VCaP (cell line): Measurements from ENCODE around the gene AGBL1.

Source experiments
- H3K27ac ChIP-seq: fragments of 450-650 bp; 2 replicates; pipeline ENCODE4 v1.5.1; 2017
- CTCF ChIP-seq: fragments of 450-650 bp; conservative IDR thresholded peaks from 2 replicates; pipeline ENCODE4 v1.5.1; 2017; ENCODE audit warnings: mild to moderate bottlenecking, moderate library complexity

AGBL1 gene

DNA sequence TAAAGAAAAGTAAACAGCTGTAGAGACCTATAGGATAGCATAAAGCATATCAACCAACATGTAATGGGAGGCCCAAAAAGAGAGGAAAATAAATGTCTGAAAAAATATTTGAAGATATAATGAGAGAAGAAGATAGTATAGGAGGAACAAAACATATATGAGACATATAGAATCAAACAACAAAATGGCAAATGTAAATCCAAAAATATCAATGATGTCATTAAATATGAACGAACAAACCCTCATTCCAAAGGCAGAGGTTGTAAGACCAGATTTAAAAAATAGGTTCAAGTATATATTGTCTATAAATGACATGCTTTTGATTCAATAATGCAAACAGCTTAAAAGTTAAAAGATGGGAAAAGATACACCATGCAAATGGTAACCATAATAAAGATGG, 470.4 kb downstream of the AGBL1 start:
- no peak for TF ChIP-seq CTCF
- no peak overlapping the region for H3K27ac ChIP-seq

DNA sequence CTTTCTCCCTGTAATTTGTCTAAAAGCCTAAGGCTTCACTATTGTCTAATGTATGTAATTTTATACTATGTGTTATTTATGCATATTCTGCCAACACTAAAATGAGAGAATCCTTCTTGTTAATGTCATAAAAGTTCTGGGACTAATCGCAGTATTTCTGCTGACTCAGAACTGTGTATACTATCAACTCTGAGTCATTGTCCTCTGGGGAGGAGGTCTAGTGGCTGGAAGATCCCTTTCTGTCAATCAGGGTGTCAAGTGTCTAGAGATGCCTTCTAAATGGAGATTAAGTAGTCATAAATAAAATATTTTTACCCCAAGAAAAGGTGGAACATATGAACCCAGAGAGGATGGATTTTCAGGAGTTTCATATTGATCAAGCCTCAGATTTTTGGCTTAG, 473.4 kb downstream of the AGBL1 start:
- no peak overlapping the region for H3K27ac ChIP-seq
- TF ChIP-seq CTCF: no peak

GRCh38 chr15:86555098-86555497, 475.4 kb downstream of the AGBL1 start:
- no peak overlapping the region; the same call in 1 of the 2 replicates for H3K27ac ChIP-seq
- TF ChIP-seq CTCF: no peak

DNA sequence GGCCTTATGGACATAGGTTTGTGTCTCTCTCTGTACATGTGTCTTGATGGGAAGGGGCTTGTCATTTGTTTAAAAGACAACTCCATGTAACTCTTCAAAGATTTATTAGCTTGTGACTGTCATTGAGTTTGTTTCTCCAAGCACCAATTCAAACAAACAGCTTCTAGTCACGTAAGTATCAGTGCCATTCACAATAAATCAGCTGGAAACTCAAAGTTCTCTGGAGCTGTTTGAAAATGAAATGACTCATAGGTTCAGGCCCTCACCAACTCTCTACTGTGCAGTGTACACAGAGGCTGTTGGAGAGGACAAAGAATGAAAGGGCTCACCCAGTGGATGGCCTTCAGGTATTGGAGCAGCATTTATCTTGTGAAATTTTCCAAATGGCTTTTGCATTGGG, 476.3 kb downstream of the AGBL1 start:
- no peak for TF ChIP-seq CTCF

DNA sequence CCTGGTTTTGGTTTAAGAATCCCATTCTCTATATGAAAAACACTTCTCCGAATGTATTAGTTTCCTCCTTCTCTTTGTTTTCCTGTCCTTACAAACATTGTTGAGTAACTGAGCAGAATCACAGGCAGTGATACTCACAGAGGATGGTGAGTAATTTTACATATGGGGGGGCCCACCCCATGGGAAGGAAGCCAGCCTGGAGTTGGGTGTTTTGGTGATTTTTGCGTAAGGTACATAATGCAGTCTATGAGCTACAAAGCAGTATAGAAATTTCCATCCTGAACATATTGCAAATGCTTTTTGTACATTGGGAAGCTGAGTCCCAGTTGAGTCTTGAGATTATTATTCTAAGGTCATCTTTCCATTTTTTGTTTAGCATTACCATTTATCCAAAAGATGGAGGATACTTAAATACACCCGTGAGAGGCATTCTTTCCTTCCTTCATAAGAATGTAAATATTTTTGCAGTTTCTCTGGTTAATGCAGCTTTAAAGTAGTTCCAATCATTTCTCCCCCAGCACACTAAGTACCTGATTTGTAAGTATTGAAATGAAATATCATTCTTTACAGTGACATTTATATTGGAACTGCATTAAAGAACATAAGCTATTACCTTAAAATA, 476.8 kb downstream of the AGBL1 start:
- no peak overlapping the region for H3K27ac ChIP-seq
- no peak for TF ChIP-seq CTCF

More for the DNA sequence above, 476.3 kb downstream of the AGBL1 start:
- no peak overlapping the region; the same call in 1 of the 2 replicates for H3K27ac ChIP-seq

DNA sequence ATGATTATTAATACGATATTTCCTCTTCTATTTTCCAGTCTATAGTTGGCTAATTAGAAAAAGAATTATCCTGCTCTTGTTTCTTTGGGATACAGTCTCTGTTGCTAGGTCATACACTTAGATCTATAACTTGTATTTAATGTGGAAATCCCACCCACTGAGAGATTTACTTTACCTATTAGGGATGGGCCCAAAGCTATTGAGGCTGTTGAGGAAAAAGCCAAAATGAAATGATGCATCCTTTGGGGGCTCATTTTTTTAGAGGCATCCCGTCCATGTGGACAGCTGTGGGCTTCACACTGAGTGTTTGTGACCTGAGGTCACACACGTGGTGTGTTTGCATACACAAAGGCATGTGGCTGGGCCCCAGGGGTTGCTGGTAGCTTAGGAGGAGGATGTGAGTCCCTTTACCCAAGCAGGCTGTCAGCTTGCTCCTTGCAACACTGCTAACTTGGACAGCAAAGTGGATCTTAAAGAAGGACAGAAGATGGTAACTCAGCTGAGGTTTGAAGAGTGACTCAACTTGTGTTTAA, 477.4 kb downstream of the AGBL1 start:
- TF ChIP-seq CTCF: no peak
- no peak overlapping the region for H3K27ac ChIP-seq

DNA sequence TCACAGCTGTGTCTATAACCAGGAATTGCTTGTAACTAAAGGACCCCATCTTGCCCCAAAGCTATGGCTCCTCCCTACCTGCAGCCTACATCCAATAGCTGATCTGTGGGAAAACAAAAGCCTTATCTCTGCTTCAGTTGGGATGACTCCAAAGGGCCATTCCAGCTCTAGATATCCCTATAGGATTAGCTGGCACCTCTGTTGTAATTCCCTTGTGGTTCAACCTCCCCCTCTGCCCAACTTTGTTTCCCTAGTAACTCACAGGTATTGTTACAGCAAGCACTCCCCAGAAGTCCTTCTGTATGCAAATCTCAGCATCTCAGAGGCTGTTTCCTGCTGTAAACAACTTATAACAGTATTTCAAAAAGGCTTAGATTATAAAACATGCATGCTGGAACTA, 478.6 kb downstream of the AGBL1 start:
- no peak overlapping the region for H3K27ac ChIP-seq
- no peak for TF ChIP-seq CTCF
